ENCODE measurements around the gene ATP2B2. TPM values are rescaled to one million over a fixed set of nuclear protein-coding genes. Genes with fewer than 3 reads are reported as not detected.

ATP2B2 gene
- total RNA-seq, 1 donor from 2014 or later, result not detected

DNA sequence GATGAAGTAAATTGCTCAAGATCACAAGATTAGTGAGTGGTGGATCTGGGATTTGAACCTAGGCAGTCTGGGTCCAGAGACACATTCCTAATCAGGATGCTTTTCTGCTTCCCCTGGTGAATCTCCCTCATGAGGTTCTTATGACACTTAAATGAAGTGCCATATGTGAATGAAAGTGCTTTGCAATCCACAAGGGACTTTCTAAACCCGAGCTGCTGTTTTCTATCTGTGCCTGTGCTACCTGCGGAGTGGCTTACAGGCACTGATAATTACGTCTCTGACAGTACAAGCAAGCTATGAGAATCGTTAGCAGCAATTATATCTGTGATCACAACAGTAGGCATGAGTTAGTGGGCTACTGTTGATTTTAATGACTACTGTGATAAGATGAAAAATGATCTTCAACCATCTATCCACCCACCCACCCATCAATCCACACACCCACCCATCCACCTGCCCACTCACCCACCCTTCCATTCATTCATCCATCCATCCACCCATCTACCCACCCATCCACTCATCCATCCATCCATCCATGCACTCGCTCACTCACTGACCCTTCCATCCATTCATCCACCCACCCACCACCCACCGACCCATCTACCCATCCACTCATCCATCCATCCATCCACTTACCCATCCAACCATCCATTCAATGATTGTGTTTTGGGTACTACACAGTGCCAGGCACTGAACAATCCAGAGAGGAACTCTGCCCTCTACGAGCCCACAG is 51.8 kb downstream of the ATP2B2 start:
- intact Hi-C loops (cut with micrococcal nuclease), result no loop called here

- intact Hi-C loops (cut with micrococcal nuclease), result no loop called here
Measured at GRCh38 chr3:10450494-10451440, 54.6 kb downstream of the ATP2B2 start.

- intact Hi-C loops (cut with micrococcal nuclease), result no loop called here
Measured at GRCh38 chr3:10449436-10449835, 56.0 kb downstream of the ATP2B2 start.

DNA sequence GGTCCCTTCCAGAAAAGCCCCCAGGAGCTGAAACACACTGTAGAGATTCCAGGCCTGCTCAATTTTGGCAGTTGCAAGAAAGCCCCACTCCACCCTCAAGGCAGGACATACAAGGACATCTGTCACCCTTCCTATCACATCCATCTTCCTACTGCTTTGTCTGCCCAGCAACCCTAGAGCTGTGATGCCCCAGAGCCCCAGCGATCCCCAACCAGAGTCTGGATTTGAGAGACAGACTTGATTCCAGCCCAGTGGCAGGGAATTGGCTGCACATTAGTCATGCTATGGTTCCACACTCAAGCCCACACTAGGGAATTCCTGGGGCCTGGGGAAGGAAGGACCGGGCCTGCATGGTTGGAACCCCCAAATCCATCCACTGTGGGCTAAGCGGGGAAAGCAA is 56.8 kb downstream of the ATP2B2 start:
- intact Hi-C loops (cut with micrococcal nuclease), result no loop called here

DNA sequence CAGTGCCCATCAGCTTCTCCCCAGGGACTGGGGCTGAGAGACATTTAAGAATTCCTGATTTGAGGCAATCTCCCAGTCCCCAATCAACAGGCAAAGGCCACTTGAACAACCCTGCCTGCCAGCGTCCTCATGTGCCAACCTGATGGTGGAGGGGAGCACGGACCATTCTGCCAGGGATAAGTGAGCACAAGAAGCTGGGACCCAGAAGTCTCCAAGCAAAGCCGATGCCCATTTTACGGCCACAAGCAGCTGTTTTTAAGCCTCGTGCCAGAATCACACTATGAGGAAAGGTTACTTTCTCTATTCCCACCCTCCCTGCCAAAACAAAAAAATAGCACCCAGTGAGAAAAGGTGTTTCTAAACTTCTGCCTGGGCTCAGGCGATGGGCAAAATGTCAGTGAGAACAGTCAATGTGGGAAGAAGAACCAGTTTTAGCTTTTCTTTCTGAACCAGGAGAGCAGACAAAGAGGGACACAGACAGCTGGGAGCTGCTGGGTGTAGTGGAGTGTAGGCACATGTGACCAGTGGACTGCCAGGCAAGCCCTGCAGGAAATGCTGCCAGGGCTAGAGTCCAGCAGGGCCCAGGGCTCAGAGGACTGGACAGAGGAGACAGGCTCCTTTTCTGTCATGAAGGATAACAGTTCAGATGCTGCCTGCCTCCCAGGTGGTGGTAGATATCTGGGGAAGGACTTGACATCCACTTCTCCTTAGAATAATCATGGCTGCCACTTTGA is 57.7 kb downstream of the ATP2B2 start:
- intact Hi-C loops (cut with micrococcal nuclease), result no loop called here

DNA sequence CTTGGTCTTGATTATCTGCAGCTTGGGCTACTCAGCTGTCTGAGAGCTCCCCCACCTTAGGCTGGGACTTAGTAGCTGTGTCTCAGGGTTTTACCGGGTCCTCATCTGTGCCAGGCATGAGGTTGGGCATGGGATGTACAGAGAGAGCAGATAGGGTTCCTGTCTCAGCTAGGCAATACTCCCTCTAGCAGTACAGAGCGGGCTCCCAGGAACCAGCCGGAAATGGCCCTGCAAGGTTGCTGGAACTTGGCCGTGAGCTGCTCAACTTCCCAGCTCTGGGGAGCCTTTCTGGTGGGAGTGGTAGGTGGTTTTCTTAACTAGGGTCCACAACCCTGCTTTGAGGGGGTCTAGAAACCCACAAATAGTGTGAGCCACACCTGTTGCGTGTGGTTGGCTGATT is 58.3 kb downstream of the ATP2B2 start:
- intact Hi-C loops (cut with micrococcal nuclease), result no loop called here

- intact Hi-C loops (cut with micrococcal nuclease), result no loop called here
Measured at GRCh38 chr3:10445561-10446175, 59.7 kb downstream of the ATP2B2 start.

GRCh38 chr3:10444511-10444910 is 60.9 kb downstream of the ATP2B2 start:
- intact Hi-C loops (cut with micrococcal nuclease), result no loop called here

- intact Hi-C loops (cut with micrococcal nuclease), result no loop called here
Measured at GRCh38 chr3:10444110-10444429, 61.3 kb downstream of the ATP2B2 start.

DNA sequence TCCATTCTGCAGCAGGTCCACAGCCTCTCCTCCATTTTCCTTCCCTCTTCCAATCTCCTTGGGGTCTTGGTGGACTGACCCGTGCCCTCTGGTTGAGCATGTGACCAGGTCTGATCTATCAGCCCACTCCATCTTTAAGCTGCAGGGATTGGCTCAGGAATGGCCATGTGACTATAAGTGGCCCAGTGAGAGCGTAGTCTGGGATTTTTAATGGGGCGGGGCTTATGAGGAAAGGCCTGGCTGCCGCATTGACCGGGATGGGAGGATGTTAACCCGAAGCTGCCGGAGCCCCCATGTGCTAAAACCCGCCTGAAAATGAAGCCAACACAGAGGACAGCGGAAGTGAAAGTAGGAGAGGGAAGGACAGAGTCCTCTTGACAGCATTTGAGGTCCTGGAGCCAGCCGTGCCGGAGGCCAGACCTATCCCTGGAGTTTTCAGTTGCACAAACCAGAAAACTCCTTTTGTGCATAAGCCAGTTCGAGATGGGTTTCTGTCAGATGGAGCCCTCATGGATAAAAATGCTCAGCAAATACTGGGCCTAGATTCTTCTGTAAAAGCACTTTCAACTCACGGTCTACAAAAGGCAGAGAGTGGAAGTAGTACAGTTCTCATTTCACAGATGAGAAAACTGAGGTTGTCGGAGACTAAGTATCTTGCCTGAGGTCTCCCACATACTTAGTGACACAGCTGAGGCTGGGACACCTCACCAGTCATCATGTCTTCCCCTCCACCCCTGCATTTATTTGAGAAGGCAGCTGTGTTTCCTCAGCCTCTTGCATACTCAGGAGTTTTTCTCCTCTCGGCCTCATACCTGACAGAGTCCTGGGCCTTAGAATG is 61.9 kb downstream of the ATP2B2 start:
- intact Hi-C loops (cut with micrococcal nuclease), result no loop called here

DNA sequence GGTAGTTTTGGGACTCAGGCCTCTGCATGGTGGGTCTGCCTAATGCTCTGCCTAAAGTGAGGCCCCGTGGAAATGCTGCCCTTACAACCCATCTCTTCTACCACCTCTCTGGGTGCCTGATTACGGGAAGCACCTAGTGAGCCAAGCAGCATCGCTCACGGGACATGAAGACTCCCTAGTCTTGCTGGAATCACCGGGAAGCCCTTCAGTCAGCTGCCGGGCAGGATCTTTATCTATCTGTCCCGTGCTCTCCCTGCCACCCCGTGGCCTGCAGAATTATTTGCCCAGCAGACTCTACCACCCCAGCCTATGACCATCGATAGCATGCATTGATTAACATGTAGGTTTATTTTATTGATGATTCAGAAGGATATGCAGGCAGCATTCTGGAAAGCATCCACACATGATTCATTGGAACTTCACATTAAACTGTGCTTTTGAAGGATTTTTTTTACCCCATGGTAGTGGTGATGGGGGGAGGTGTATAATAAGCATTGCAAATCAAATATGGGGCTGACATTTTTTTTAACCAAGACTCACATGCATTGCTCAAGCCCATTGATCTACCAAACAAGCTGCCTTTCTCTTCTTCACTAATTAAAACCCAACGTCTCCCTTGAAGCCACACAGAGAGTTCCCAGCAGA is 63.1 kb downstream of the ATP2B2 start:
- intact Hi-C loops (cut with micrococcal nuclease), result no loop called here

DNA sequence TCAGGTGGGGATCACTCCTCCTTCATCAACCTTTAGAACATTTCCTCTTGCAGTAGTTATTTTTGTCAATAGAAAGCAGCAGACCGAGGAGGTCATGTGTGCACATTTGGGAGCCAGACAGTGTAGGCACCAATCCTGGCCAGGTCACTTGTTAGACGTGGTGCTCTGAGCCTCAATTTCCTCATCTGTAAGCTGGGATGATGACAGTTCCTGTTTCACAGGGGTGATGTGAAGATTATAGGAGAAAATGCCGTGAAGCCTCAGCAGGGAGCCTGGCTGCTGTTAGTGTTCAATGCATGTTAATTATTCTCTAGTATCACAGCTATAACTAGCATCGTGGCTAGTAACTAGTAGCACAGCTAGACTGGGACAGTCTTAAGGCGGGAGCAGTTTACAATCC is 64.7 kb downstream of the ATP2B2 start:
- intact Hi-C loops (cut with micrococcal nuclease), result no loop called here

- intact Hi-C loops (cut with micrococcal nuclease), result no loop called here
Measured at GRCh38 chr3:10438902-10439610, 66.3 kb downstream of the ATP2B2 start.

DNA sequence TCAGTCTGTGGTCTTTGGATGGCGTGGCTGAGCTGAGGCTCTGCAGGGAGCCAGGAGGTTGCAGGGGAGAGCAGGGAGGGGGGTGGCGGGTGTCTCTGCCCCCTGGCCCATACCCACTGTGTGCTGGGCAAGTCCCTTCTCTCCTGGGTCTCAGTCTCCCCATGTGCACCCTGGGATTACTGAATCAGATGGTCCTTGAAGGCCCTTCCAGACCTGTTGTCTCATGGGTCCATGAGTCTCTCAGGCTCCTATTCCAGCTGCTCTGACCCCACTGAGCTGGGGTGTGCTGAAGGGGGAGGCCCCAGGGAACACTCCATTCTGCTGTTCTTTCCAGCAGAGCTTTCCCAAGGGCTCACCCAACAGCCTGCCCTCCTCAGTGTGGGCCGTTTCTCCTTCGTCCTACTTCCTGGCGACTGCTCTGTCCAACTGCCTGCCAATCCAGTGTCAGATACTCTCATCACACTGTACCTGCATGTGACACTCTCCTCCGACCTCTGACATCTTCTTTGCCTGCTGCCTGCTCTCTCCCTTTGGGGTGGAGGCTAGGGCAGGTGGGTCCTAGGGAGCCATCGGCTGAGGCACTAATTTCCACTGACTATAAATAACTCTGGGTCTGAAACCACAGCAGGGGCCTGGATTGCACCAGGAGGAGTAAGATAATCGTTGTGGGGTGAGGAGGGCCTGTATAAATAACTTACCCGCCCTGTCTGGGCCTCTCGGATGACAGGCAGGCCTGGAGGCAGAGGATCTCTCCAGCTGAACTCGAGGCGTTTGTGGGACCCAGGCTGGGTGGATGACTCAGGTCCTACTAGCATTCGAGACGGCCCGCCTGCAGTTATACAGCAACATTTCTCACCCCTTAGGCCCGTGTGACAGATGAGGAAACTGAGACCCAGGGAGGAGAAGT is 67.1 kb downstream of the ATP2B2 start:
- intact Hi-C loops (cut with micrococcal nuclease), result loop anchor here (1.0 kb wide), 1 partner anchor 114 kb away; no protein-coding TSS in a partner anchor

DNA sequence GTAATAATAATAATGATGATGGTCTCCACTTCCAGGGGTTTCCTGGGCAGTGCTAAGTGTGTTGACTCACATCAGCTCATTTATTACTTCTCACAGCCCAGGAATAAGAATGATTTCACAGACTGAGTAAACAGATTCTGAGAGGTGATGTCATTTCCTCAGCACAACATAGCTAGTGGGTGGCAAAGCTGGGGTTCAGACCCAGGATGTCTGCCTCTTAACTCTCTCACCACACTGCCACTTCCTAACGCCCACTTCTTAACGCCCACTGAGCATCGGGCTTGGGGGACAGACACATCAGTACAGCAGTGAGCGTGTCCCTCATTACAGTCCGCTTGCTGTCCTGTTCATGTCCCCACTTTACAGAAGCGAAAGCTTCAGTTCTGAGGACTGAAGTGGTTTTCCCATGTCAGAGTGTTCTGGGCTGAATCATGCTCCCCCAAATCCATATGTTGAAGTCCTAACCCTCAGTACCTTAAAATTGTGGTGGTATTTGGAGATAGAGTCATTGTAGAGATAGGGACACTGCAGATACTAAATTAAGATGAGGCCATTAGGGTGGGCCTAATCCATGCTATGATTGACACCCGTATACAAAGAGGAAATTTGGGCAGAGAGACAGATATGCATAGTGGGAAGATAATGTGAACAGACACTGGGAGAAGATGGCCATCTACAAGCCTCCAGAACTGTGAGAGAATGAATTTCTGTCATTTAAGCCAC is 68.0 kb downstream of the ATP2B2 start:
- intact Hi-C loops (cut with micrococcal nuclease), result loop anchor here (1.0 kb wide), 1 partner anchor 115 kb away; no protein-coding TSS in a partner anchor

DNA sequence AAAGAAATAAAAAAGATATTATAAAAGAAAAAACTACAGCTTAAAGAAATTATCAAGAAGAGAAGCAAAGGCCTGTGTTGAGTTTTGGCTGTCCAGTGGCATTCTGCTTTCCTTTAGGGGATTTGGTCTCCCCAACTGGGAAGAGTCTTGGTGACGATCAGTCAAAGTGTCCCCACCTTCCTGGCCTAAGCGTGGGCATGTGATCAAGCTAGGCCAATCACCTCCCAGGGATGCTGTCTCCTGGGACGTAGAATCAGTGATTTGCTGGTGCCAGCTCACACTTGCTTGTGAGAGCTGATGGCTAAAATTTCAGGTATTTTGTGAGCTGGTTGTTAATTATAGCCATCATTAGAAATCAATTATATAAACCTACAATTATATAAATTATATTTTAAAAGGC is 69.5 kb downstream of the ATP2B2 start:
- intact Hi-C loops (cut with micrococcal nuclease), result no loop called here

GRCh38 chr3:10434938-10435336 is 70.4 kb downstream of the ATP2B2 start:
- intact Hi-C loops (cut with micrococcal nuclease), result no loop called here

Measured in T-helper 2 cell treated with Interferon-gamma antibody and Interleukin-4, amounts not matched to agents 100 ng/mL and 5 ng/mL, for 36 hours (primary cell).